ENCODE measurements around the gene ZSWIM6. TPM values are rescaled to one million over a fixed set of nuclear protein-coding genes. Genes with fewer than 3 reads are reported as not detected.

ZSWIM6 gene
- total RNA-seq, 1 donor from 2014 or later: 5.7 TPM

DNA sequence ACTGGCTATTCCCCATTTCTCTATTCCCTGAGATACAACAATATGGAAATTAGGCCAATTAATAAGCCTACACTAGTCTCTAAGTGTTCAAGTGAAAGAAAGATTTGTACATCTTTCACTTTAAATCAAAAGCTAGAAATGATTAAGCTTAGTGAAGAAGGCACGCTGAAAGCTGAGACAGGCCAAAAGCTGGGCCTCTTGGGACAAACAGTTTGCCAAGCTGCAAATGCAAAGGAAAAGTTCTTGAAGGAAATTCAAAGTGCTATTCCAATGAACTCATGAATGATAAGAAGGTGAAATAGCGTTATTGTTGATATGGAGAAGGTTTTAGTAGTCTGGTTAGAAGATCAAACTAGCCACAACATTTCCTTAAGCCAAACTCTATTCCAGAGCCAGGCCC is 256.2 kb downstream of the ZSWIM6 start:
- Histone ChIP-seq H3K27me3 (ENCODE audit: low read depth) (no peaks in the 10 kb centered on the region), H3K36me3 (no peaks in the 10 kb centered on the region), H3K27ac (replicated peaks) (no peak overlapping the region), H3K4me3 (no peak overlapping the region), H3K4me1 (peaks cover 18% of the 10 kb centered on the region), H3K9me3 (replicated peaks) (no peaks in the 10 kb centered on the region)
- no peak for DNase-seq
- intact Hi-C loops (cut with micrococcal nuclease): no loop called here
- TF ChIP-seq, protein P1, sequence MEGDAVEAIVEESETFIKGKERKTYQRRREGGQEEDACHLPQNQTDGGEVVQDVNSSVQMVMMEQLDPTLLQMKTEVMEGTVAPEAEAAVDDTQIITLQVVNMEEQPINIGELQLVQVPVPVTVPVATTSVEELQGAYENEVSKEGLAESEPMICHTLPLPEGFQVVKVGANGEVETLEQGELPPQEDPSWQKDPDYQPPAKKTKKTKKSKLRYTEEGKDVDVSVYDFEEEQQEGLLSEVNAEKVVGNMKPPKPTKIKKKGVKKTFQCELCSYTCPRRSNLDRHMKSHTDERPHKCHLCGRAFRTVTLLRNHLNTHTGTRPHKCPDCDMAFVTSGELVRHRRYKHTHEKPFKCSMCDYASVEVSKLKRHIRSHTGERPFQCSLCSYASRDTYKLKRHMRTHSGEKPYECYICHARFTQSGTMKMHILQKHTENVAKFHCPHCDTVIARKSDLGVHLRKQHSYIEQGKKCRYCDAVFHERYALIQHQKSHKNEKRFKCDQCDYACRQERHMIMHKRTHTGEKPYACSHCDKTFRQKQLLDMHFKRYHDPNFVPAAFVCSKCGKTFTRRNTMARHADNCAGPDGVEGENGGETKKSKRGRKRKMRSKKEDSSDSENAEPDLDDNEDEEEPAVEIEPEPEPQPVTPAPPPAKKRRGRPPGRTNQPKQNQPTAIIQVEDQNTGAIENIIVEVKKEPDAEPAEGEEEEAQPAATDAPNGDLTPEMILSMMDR (IDR thresholded peaks at IDR 0.05; ENCODE audit: borderline replicate concordance): no peak

DNA sequence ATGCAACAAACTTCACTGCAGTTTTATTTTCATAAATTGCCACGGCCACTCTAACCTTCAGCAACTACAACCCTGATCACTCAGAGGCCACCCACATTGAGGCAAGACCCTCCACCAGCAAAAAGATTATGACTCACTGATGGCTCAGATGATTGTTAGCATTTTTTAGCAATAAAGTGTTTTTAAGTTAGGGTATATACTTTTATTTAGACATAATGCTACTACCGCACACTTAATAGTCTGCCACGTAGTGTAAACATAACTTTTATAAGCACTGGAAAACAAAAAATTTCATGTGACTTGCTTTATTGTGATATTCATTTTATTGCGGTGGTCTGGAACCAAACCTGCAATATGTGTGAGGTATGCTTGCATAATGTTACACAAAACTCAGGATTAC is 257.9 kb downstream of the ZSWIM6 start:
- intact Hi-C loops (cut with micrococcal nuclease): no loop called here
- Histone ChIP-seq H3K4me3 (no peak overlapping the region), H3K27me3 (ENCODE audit: low read depth) (no peaks in the 10 kb centered on the region), H3K4me1 (peaks cover 14% of the 10 kb centered on the region), H3K9me3 (replicated peaks) (no peaks in the 10 kb centered on the region), H3K36me3 (no peaks in the 10 kb centered on the region), H3K27ac (replicated peaks) (no peak overlapping the region)
- DNase-seq: no peak
- TF ChIP-seq, protein P1 (IDR thresholded peaks at IDR 0.05; ENCODE audit: borderline replicate concordance): no peak

DNA sequence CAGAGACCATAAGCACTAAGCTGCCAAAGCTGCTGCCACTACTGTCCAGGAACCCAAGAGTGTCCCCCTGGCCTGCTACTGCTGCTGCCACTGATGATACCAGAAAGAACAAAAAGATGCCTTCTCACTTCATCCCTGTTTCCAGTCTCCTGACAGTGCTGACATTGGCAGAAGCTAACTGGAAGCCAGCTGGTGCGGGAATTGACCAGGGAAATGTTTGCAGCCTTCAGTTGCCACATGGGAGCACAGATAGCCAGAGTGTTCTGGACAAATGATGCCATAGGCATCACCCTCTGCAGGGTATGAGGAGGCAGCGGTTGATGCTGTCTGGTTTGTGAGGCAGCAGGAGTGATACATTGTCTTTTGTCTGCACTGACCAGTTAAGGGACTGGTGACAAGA is 258.4 kb downstream of the ZSWIM6 start:
- H3K4me1 ChIP-seq: peaks cover 14% of the 10 kb centered on the region
- TF ChIP-seq, protein P1 (IDR thresholded peaks at IDR 0.05; ENCODE audit: borderline replicate concordance): no peak
- intact Hi-C loops (cut with micrococcal nuclease): no loop called here
- H3K27ac ChIP-seq (replicated peaks): no peak overlapping the region
- no peaks in the 10 kb centered on the region for H3K27me3 ChIP-seq (ENCODE audit: low read depth)
- H3K4me3 ChIP-seq: no peak overlapping the region
- no peak for DNase-seq
- no peaks in the 10 kb centered on the region for H3K36me3 ChIP-seq
- no peaks in the 10 kb centered on the region for H3K9me3 ChIP-seq (replicated peaks)

DNA sequence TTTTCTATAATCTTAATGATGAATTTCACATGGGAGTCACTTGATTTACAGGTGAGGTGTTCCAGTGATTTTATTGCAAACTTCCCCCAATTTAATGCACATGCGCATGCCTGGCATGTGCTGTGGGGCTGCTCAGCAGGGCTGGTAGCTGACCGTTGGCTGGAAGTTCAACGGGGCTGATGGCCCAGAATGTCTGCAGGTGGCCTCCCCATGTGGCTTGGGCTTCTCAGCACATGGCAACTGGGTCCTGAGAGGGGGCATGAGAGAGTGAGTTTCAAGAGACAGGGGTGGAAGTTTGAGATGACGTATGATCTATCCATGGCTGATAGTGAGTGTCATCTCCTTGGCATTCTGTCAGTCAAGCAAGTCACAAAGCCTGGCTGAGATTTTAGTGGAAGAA is 259.8 kb downstream of the ZSWIM6 start:
- Histone ChIP-seq H3K4me1 (peaks cover 4% of the 10 kb centered on the region), H3K27me3 (ENCODE audit: low read depth) (no peaks in the 10 kb centered on the region), H3K36me3 (no peaks in the 10 kb centered on the region), H3K4me3 (no peak overlapping the region), H3K9me3 (replicated peaks) (no peaks in the 10 kb centered on the region), H3K27ac (replicated peaks) (no peak overlapping the region)
- TF ChIP-seq, protein P1 (IDR thresholded peaks at IDR 0.05; ENCODE audit: borderline replicate concordance): no peak
- no peak for DNase-seq
- intact Hi-C loops (cut with micrococcal nuclease): no loop called here

DNA sequence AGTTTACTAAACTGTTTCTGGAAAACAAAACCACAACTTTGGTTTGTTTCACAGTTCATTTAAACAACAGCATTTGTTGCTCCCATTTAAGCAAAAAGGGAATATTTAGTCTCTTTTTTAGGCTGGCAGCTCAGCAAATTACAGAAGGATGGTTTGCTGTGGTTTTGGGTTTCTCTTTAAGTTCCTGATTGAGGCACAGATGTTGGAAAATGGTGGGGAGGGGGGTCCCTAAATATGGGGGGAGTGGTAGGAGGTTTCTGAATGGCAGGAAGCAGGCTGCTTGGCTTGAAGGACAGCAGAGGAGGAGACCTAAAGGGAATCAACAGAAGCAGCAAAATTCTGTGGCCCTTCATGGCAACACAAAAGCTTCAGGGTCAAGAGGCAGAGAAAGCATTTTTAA is 263.4 kb downstream of the ZSWIM6 start:
- H3K9me3 ChIP-seq (replicated peaks): no peaks in the 10 kb centered on the region
- TF ChIP-seq, protein P1 (IDR thresholded peaks at IDR 0.05; ENCODE audit: borderline replicate concordance): no peak
- H3K4me1 ChIP-seq: peaks cover 12% of the 10 kb centered on the region
- H3K36me3 ChIP-seq: no peaks in the 10 kb centered on the region
- intact Hi-C loops (cut with micrococcal nuclease): no loop called here
- no peak for DNase-seq
- no peaks in the 10 kb centered on the region for H3K27me3 ChIP-seq (ENCODE audit: low read depth)
- no peak overlapping the region for H3K4me3 ChIP-seq
- no peak overlapping the region for H3K27ac ChIP-seq (replicated peaks)

Other genes starting within 250 kb of the ZSWIM6 start
- 23.3 TPM for gene SMIM15, start 169.8 kb upstream of the ZSWIM6 start, total RNA-seq

Data from left ventricle myocardium inferior (tissue), 1 donor.